HFFc6 (cell line): ENCODE data around the gene VILL. TPM values are rescaled to one million over a fixed set of nuclear protein-coding genes. Genes with fewer than 3 reads are reported as not detected.
"Not testable (repeated sequence)": the region's sequence is repeated elsewhere in the genome, so short reads cannot be mapped to it uniquely, and the experiment has no call there.

Source experiments
- DNase-seq: peaks from one replicate; pipeline ENCODE4 v3.0.0-alpha.2; 2018
- H3K27ac Mint-ChIP-seq: 2 replicates; pipeline ENCODE4 v1.8.0; 2020; ENCODE audit warnings: mild to moderate bottlenecking, mixed read lengths
- H3K27me3 Mint-ChIP-seq: 2 replicates; pipeline ENCODE4 v1.8.0; 2021; ENCODE audit warnings: mild to moderate bottlenecking, moderate library complexity, mixed read lengths; ENCODE audit not compliant: insufficient read depth
- H3K36me3 Mint-ChIP-seq: 2 replicates; pipeline ENCODE4 v1.8.0; 2021; ENCODE audit warnings: low read depth, mixed read lengths
- H3K4me1 Mint-ChIP-seq: 2 replicates; pipeline ENCODE4 v1.8.0; 2020; ENCODE audit warnings: low read depth, mixed read lengths
- H3K4me3 Mint-ChIP-seq: 2 replicates; pipeline ENCODE4 v1.8.0; 2020; ENCODE audit warnings: mild to moderate bottlenecking, moderate library complexity, mixed read lengths
- H3K9me3 Mint-ChIP-seq: 2 replicates; pipeline ENCODE4 v1.8.0; 2020; ENCODE audit warnings: mild to moderate bottlenecking, mixed read lengths
- CTCF ChIP-seq: fragments of 200-600 bp; sonication (generic); IDR thresholded peaks from 2 replicates; pipeline ENCODE4 v1.5.0; 2021; ENCODE audit warnings: antibody characterized with exemption, mild to moderate bottlenecking
- total RNA-seq, 6 experiments: library from RNA; stranded (reverse); fragmentation: NEBNext Ultra II Directional; extraction: Animal tissue kit (Norgen Biotek cat#: 25700); gene quantifications; 2 replicates in 1 of 6; 3 replicates in 5 of 6; pipeline ENCODE4 v1.2.3, GENCODE V29; 2021

Gene VILL
- total RNA-seq, 6 experiments from 2014 or later: 3.5 to 4.6 (median 3.7) TPM

- no peak for DNase-seq
- no peak for TF ChIP-seq CTCF
- Mint-ChIP-seq H3K27ac (no peak overlapping the region), H3K36me3 (no peaks in the 10 kb centered on the region), H3K4me1 (no peaks in the 10 kb centered on the region), H3K4me3 (no peak overlapping the region), H3K9me3 (no peaks in the 10 kb centered on the region), H3K27me3 (peaks cover 10% of the 10 kb centered on the region)
Measured at GRCh38 chr3:37987751-37988179, 2.8 kb upstream of the VILL start.

GRCh38 chr3:37988376-37988775 is 2.2 kb upstream of the VILL start:
- not testable (repeated sequence) for H3K9me3 Mint-ChIP-seq, H3K4me1 Mint-ChIP-seq, DNase-seq, H3K36me3 Mint-ChIP-seq, H3K27ac Mint-ChIP-seq, H3K4me3 Mint-ChIP-seq
- peaks cover 12% of the 10 kb centered on the region for H3K27me3 Mint-ChIP-seq

- H3K4me1 Mint-ChIP-seq: peaks cover 11% of the 10 kb centered on the region
- no peak overlapping the region for H3K27ac Mint-ChIP-seq
- H3K36me3 Mint-ChIP-seq: no peaks in the 10 kb centered on the region
- DNase-seq: no peak
- TF ChIP-seq CTCF: no peak
- no peaks in the 10 kb centered on the region for H3K9me3 Mint-ChIP-seq
- H3K27me3 Mint-ChIP-seq: peaks cover 15% of the 10 kb centered on the region
- H3K4me3 Mint-ChIP-seq: no peak overlapping the region
Measured at GRCh38 chr3:37988931-37989525, 1.6 kb upstream of the VILL start.

- DNase-seq: no peak
- no peak for TF ChIP-seq CTCF
- H3K4me1 Mint-ChIP-seq: peaks cover 21% of the 10 kb centered on the region
- peaks cover 15% of the 10 kb centered on the region for H3K27me3 Mint-ChIP-seq
- no peaks in the 10 kb centered on the region for H3K36me3 Mint-ChIP-seq
- H3K9me3 Mint-ChIP-seq: no peaks in the 10 kb centered on the region
- H3K4me3 Mint-ChIP-seq: no peak overlapping the region
- H3K27ac Mint-ChIP-seq: no peak overlapping the region
Measured at GRCh38 chr3:37989821-37990480, 635 bp upstream of the VILL start.

- DNase-seq: no peak
Measured at GRCh38 chr3:37991109-37991508, 523 bp downstream of the VILL start.

More at GRCh38 chr3:37991109-37991508, 523 bp downstream of the VILL start:
- Mint-ChIP-seq H3K4me3 (no peak overlapping the region), H3K9me3 (no peaks in the 10 kb centered on the region), H3K4me1 (peaks cover 29% of the 10 kb centered on the region), H3K27ac (no peak overlapping the region), H3K27me3 (peaks cover 12% of the 10 kb centered on the region), H3K36me3 (no peaks in the 10 kb centered on the region)
- TF ChIP-seq CTCF: no peak
